ENCODE data around the gene RASA3. TPM values are rescaled to one million over a fixed set of nuclear protein-coding genes. Genes with fewer than 3 reads are reported as not detected.

Gene RASA3
- total RNA-seq, 2 donors from 2014 or later = 10.2 to 13.2 TPM

- Histone ChIP-seq H3K4me1 (peaks cover 0 to 28% of the 10 kb centered on the region in 2 donors), H3K27ac (no peak overlapping the region), H3K36me3 (no peaks in the 10 kb centered on the region), H3K9me3 (no peaks in the 10 kb centered on the region), H3K4me3 (no peak overlapping the region), H3K27me3 (no peaks in the 10 kb centered on the region)
- no peak for DNase-seq (ENCODE audit: low spot score)
- TF ChIP-seq CTCF (IDR thresholded peaks at IDR 0.05) = no peak
These were observed 94.2 kb downstream of the RASA3 start for GRCh38 chr13:114038211-114038613.

GRCh38 chr13:114037674-114038073, 94.7 kb downstream of the RASA3 start:
- Histone ChIP-seq H3K27ac (no peak overlapping the region), H3K9me3 (no peaks in the 10 kb centered on the region), H3K27me3 (no peaks in the 10 kb centered on the region), H3K4me3 (no peak overlapping the region), H3K36me3 (no peaks in the 10 kb centered on the region), H3K4me1 (peaks cover 0 to 23% of the 10 kb centered on the region in 2 donors)
- DNase-seq (ENCODE audit: low spot score) = no peak
- TF ChIP-seq CTCF (IDR thresholded peaks at IDR 0.05) = no peak

GRCh38 chr13:114035583-114036531, 96.6 kb downstream of the RASA3 start:
- no peaks in the 10 kb centered on the region for H3K9me3 ChIP-seq
- peak; percentile 72 for DNase-seq (ENCODE audit: low spot score)
- no peak overlapping the region for H3K4me3 ChIP-seq
- H3K27ac ChIP-seq = peak overlapping the region; percentile 3 to 23
- no peaks in the 10 kb centered on the region for H3K36me3 ChIP-seq
- no peak for TF ChIP-seq CTCF (IDR thresholded peaks at IDR 0.05)
- H3K27me3 ChIP-seq = no peaks in the 10 kb centered on the region
- peaks cover 0 to 34% of the 10 kb centered on the region in 2 donors for H3K4me1 ChIP-seq

- H3K27ac ChIP-seq = peak overlapping the region in 1 of 2 donors; percentile 3
These were observed 97.2 kb downstream of the RASA3 start for GRCh38 chr13:114035186-114035582.

GRCh38 chr13:114034481-114034891, 97.9 kb downstream of the RASA3 start:
- H3K36me3 ChIP-seq = no peaks in the 10 kb centered on the region
- H3K27ac ChIP-seq = peak overlapping the region; percentile 22 to 48
- no peak for DNase-seq (ENCODE audit: low spot score)
- no peaks in the 10 kb centered on the region for H3K9me3 ChIP-seq
- no peak overlapping the region for H3K4me3 ChIP-seq
- H3K4me1 ChIP-seq = peaks cover 0 to 34% of the 10 kb centered on the region in 2 donors
- no peak for TF ChIP-seq CTCF (IDR thresholded peaks at IDR 0.05)
- no peaks in the 10 kb centered on the region for H3K27me3 ChIP-seq

More at GRCh38 chr13:114035186-114035582, 97.2 kb downstream of the RASA3 start:
- Histone ChIP-seq H3K9me3 (no peaks in the 10 kb centered on the region), H3K27me3 (no peaks in the 10 kb centered on the region), H3K4me3 (no peak overlapping the region), H3K36me3 (no peaks in the 10 kb centered on the region), H3K4me1 (peaks cover 0 to 34% of the 10 kb centered on the region in 2 donors)
- DNase-seq (ENCODE audit: low spot score) = no peak
- no peak for TF ChIP-seq CTCF (IDR thresholded peaks at IDR 0.05)

All from right atrium auricular region (tissue), 2 donors.